NCI-H2107 (cell line): ENCODE data around the gene NOTCH2NLA.
"Not testable (repeated sequence)": the region's sequence is repeated elsewhere in the genome, so short reads cannot be mapped to it uniquely, and the experiment has no call there.

Source experiments
- DNase-seq: peaks from one replicate; lab custom pipeline; 2025; lab: John Stamatoyannopoulos, UW

NOTCH2NLA gene

DNA sequence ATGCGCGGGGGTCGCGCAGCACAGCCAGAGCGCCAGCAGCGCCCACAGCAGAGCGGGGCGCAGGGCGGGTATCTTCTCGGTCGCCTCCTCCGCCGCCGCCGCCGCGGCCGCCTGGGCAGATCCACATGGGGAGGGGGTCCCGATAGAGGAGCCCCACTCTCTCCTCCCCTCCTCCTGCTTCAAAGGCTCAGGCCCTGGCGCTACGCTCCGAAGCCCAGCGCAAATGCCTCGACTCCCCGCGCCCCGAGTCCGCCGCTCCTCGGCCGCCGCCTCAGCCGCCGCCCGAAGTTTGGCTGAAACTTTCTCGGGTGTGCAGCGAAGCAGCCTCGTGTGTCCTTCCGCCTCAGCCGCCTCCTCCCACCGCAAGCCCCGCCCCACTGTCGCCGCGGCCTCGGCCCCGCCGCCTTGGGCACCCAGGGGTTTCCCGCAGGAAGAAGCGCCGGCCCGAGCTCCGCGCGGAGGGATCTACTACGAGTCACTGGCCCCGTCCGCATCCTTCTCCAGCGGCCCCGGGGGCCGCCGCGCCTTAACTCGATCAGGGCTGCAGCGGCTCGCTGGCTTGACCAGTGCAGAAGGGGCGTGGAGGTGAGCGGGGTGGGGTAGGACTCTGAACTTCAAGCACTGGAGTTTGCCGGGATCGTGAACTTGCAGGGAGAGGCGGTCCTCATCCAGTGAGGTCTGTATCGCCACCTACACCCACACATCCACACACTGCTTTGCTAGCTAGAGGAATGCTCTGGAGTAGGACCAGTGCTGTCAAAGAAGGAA lies at the start of gene NOTCH2NLA:
TSS of gene NOTCH2NLA (minus strand) at position 312 of the 768 bp plus-strand sequence. CDS start 39,684 bp downstream, outside the sequence.
- DNase-seq: not testable (repeated sequence)

- not testable (repeated sequence) for DNase-seq
Measured at GRCh38 chr1:146278346-146278745, 49.5 kb upstream of the NOTCH2NLA start.

GRCh38 chr1:146277087-146277486 lies 48.3 kb upstream of the NOTCH2NLA start:
- not testable (repeated sequence) for DNase-seq

GRCh38 chr1:146274083-146274482 lies 45.3 kb upstream of the NOTCH2NLA start:
- not testable (repeated sequence) for DNase-seq

GRCh38 chr1:146273194-146273593 lies 44.4 kb upstream of the NOTCH2NLA start:
- not testable (repeated sequence) for DNase-seq

GRCh38 chr1:146272734-146273133 lies 43.9 kb upstream of the NOTCH2NLA start:
- DNase-seq: not testable (repeated sequence)

GRCh38 chr1:146271977-146272376 lies 43.2 kb upstream of the NOTCH2NLA start:
- not testable (repeated sequence) for DNase-seq

DNA sequence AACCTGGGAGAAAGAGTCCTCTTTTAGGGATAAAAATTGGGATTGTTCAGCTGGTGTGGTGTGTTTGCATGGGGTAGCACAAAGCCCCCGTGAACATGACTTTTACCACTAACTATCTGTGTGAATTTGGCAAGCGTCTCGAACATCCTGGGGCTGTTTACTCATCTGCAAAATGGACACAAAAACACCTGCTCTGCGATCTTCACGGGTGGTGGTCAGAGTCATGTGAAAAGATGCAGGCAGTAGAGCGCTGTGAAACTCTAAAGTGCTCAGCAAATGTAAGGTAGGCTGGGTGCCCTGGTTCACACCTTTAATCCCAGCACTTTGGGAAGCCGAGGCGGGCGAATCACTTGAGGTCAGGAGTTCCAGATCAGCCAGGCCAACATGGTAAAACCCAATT lies 41.3 kb upstream of the NOTCH2NLA start:
- not testable (repeated sequence) for DNase-seq

GRCh38 chr1:146266179-146266748 lies 37.4 kb upstream of the NOTCH2NLA start:
- DNase-seq: not testable (repeated sequence)

- not testable (repeated sequence) for DNase-seq
Measured at GRCh38 chr1:146264761-146265160, 35.9 kb upstream of the NOTCH2NLA start.

- DNase-seq: not testable (repeated sequence)
Measured at GRCh38 chr1:146260006-146260730, 31.3 kb upstream of the NOTCH2NLA start.

DNA sequence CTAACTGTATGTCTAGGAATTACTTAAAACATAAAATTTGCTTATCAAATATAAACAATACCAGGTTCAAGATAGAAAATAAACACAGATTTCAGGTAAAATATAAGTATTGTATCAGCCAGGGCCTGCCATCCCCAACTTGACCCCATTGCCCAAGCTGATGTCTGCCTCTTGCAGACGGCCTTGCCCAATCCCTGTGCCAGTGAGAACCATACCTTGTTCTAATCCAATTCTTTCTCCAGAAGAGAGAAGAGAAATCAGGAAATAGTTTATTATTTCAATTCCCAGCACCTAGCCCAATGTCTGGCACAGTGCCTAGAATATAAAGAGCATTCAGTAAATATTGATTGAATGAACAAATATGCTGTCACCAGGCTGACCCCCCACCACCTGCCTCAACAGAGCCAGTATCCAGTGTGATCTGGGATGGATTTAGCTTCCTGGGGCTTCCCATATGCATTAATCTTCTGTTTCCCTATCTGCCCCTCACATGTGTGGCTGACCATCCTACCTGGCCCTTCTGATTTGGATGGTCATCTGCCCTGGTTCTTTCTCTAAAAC lies 29.3 kb upstream of the NOTCH2NLA start:
- not testable (repeated sequence) for DNase-seq

DNA sequence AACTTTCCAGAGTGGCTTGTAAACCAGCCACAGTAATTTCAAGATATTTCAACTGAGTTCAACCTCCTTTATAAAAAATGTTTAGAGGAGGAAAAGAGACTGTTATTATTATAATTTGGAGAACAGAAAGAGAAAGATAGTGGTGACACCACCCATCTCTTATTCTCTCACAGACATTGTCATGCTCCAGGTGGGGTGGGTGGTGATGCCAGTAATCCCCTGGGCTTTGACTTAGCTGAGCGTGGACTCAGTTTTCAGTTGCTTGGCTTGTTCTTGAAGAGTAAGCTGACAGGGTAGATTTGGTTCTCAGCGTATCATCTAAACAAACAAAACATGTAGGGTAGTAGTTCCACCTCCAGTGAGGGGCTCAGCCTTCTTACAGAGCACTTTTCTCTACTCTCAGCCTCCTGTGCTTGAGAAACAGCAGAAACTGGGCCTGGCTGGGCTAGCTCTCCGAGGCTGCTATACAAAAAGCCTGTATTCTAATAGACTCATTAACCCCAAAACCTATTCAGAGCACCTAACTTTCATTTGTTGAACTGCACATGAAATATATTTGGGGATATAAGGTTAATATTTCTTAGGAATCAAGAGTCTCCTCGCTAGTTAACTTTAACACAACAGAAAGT lies 25.9 kb upstream of the NOTCH2NLA start:
- not testable (repeated sequence) for DNase-seq

- not testable (repeated sequence) for DNase-seq
Measured at GRCh38 chr1:146253249-146253855, 24.5 kb upstream of the NOTCH2NLA start.

DNA sequence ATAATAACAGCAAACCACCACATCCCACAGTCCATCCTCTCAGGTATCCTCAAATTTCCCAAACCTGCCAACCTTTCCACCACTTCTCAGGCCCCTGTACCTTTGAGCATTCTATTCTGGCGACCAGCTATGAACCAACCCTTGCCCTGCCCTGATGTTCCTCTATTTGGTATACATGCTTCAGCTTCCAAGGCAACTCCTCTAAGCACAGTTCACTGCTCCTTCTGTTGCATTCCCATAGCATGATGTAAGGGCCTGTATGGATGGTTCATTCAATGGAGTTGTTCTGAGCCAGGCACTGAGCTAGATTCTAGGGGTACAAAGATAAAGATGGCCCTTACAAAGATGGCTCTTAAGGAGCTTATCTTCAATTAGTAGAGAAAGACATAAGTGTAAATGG lies 22.7 kb upstream of the NOTCH2NLA start:
- DNase-seq: not testable (repeated sequence)

DNA sequence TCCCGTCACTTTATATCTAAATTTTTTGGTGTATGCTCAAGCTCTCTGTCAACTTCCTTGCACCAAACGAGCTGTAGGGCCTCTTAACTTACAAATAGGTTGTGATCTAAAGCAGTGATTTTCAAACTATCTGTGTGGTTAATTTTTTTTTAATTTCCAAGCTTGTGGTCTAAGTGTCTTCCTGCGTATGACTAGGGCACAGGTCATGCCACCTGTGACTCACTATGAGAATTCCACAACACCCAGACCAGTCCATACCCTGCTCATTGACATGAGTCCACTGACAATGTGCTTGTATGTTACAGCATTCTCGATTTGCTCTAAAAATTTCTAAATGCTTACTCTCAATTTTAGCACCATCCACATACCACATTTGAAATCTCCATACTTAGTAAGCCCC lies 19.8 kb upstream of the NOTCH2NLA start:
- DNase-seq: not testable (repeated sequence)

- not testable (repeated sequence) for DNase-seq
Measured at GRCh38 chr1:146236626-146237025, 7.8 kb upstream of the NOTCH2NLA start.

DNA sequence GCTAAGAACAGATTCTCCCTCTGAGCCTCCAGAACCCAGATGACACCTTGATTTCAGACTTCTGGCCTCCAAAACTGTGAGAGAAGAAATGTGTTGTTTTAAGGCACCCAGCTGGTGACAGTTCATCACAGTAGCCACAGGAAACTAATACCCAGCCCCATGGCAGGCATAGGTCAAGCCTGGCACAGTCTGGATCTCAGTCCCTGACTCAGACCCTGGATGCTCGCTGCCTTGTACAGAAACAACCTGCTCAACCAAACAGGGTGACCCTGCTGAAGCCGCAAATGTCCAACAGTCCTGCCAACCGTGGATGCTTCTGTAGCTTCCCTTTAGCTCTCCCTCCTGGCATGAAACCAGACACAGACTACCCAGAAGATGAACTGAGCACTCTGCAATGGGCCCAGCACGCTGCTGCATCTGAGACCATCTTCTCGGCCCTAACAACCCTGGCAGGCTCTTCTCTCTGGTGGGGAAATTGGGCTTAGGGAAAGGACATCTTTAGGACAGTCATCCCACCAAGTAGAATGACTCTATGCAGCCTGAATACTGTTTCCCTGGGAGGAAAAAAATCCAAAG lies 7.3 kb upstream of the NOTCH2NLA start:
- DNase-seq: not testable (repeated sequence)

DNA sequence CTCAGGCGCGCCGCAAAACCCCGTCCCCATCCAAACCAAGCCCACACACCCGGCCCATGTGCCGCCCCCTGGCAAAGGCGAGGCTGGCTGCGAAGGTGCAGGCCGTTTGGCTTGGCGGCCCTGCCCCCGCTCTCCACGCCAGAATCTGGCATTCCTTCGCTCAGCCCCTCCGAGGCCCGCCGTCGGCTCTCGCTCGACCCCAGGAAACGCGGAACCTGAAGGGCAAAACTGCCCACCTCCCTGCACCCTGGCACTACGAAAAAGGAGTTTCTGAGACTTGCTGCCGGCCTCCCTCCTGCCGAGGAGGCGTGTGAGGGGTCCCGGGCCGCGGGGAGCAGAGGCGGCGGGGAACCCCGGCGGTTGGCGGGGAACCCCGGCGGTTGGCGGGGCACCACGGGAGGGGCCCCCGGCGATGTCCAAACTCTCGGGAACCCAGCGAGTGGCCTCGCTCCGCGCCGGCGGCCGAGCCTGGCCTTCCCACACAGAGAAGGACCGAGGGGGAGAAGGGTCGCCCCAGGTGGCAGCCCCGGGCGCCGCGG lies 608 bp downstream of the NOTCH2NLA start:
- DNase-seq: not testable (repeated sequence)

DNA sequence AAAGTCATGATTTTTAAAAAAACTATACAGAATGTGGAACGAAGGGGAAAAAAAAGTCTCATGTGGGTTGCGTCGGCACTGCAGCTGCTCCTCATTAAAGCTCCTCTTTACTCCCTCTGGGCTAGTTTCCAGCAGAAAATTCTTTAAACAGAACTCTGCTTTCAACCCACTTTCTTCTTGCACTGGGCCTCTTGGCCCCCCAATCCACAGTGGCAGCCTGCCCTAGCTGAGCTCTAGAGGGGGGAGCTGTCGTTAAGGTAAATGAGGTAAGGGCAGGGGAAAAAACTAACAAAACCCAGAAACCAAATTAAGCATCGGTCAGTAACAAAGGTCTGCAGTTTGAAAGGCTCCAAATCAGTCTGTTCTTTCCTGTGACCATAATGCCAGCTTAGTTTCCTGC lies 54.3 kb downstream of the NOTCH2NLA start:
- not testable (repeated sequence) for DNase-seq

- DNase-seq: not testable (repeated sequence)
Measured at GRCh38 chr1:146167740-146168139, 61.1 kb downstream of the NOTCH2NLA start.
